Measurements from ENCODE around the gene TMEM222. TPM values are rescaled to one million over a fixed set of nuclear protein-coding genes. Genes with fewer than 3 reads are reported as not detected.
A peak's percentile ranks its signal among the peaks of the same experiment; 100 is the strongest.

Gene TMEM222
- total RNA-seq, 1 donor from 2014 or later, result 50.0 TPM

DNA sequence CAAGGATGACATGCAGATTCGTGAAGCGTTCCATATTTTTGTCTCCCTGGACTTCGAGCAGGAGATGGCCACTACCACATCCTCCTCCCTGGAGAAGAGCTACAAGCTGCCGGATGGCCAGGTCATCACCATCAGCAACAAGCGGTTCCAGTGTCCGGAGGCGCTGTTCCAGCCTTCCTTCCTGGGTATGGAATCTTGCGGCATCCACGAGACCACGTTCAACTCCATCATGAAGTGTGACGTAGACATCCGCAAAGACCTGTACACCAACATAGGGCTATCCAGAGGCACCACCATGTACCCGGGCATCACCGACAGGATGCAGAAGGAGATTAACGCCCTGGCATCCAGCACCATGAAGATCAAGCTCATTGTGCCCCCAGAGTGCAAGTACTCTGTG is 3.3 kb downstream of the TMEM222 start:
- TF ChIP-seq CTCF (IDR thresholded peaks at IDR 0.05; ENCODE audit: partially characterized antibody, unreplicated experiment), result no peak
- Mint-ChIP-seq H3K27ac (ENCODE audit: unreplicated experiment) (no peak overlapping the region), H3K9me3 (ENCODE audit: unreplicated experiment) (no peaks in the 10 kb centered on the region), H3K36me3 (ENCODE audit: unreplicated experiment) (no peaks in the 10 kb centered on the region), H3K4me1 (ENCODE audit: low read depth, unreplicated experiment) (peaks cover 13% of the 10 kb centered on the region), H3K27me3 (ENCODE audit: unreplicated experiment) (peaks cover 4% of the 10 kb centered on the region), H3K4me3 (ENCODE audit: unreplicated experiment) (peak overlapping the region; percentile 20)
- no peak for DNase-seq

DNA sequence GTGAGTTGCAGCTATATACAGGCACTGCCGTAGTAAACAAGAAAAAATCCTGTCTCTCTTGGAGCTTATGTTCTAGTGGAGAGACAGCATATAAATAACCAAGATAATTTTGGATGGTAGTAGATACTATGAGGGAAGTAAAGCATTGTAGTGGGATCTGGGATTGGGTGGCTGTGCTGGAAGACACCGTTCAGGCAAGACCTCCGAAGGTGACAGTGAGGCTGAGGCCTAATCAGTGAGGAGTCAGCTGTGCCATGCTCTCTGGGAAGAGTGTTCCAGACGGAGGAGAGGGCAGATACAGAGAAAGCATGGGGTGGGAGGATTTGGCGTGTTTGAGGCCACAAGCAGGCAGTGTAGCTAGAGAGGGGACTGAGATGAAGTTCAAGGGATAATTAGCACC is 6.0 kb downstream of the TMEM222 start:
- no peak for TF ChIP-seq CTCF (IDR thresholded peaks at IDR 0.05; ENCODE audit: partially characterized antibody, unreplicated experiment)
- H3K9me3 Mint-ChIP-seq (ENCODE audit: unreplicated experiment), result no peaks in the 10 kb centered on the region
- no peaks in the 10 kb centered on the region for H3K27me3 Mint-ChIP-seq (ENCODE audit: unreplicated experiment)
- H3K4me1 Mint-ChIP-seq (ENCODE audit: low read depth, unreplicated experiment), result peaks cover 9% of the 10 kb centered on the region
- H3K4me3 Mint-ChIP-seq (ENCODE audit: unreplicated experiment), result peak overlapping the region; percentile 9
- no peaks in the 10 kb centered on the region for H3K36me3 Mint-ChIP-seq (ENCODE audit: unreplicated experiment)
- no peak for DNase-seq
- H3K27ac Mint-ChIP-seq (ENCODE audit: unreplicated experiment), result peak overlapping the region; percentile 40

DNA sequence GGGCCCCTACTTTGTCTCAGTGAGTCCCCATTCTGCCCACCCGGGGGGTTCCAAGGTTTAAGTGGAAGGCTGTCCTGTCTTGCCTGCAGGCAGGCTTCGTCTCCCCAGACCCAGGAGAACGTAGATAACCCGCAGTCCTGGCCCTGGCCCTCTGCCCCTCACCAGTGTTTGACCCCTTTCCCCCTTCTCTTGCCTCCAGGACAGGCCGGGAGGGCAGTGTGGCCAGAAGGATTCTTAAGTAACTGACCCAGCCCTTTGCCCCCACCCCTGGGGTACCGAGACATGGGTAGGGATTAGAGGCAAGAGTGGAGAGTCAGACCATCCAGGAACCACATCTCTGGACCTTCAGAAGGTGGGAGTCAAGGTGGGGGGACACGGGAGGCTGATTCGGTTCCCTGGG is 8.8 kb downstream of the TMEM222 start:
- no peak for DNase-seq
- peaks cover 8% of the 10 kb centered on the region for H3K4me1 Mint-ChIP-seq (ENCODE audit: low read depth, unreplicated experiment)

DNA sequence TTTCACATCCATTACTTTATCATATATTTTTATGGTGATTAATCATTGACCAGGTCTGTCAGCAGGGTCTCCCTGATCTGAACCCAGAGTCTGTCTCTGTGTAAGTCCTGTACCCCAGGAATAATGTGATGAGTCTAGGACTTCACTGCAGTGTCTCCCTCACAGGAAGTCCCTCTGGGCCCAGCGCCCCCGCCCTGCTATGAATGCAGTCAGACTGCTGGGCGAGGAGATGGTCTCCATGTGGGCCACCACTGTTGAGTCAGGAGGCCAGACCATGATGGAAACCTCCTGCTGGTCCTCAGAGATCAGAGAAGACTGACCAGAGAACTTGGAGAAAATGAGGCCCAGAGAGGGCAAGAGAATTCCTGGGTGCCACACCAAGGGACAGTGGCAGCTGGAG is 9.5 kb downstream of the TMEM222 start:
- DNase-seq, result no peak
- H3K27ac Mint-ChIP-seq (ENCODE audit: unreplicated experiment), result no peak overlapping the region
- peaks cover 2% of the 10 kb centered on the region for H3K9me3 Mint-ChIP-seq (ENCODE audit: unreplicated experiment)
- no peak for TF ChIP-seq CTCF (IDR thresholded peaks at IDR 0.05; ENCODE audit: partially characterized antibody, unreplicated experiment)
- peaks cover 8% of the 10 kb centered on the region for H3K4me1 Mint-ChIP-seq (ENCODE audit: low read depth, unreplicated experiment)
- H3K4me3 Mint-ChIP-seq (ENCODE audit: unreplicated experiment), result no peak overlapping the region
- no peaks in the 10 kb centered on the region for H3K36me3 Mint-ChIP-seq (ENCODE audit: unreplicated experiment)
- peaks cover 6% of the 10 kb centered on the region for H3K27me3 Mint-ChIP-seq (ENCODE audit: unreplicated experiment)

More for the DNA sequence above, 8.8 kb downstream of the TMEM222 start:
- TF ChIP-seq CTCF (IDR thresholded peaks at IDR 0.05; ENCODE audit: partially characterized antibody, unreplicated experiment), result no peak
- Mint-ChIP-seq H3K4me3 (ENCODE audit: unreplicated experiment) (no peak overlapping the region), H3K9me3 (ENCODE audit: unreplicated experiment) (peaks cover 2% of the 10 kb centered on the region), H3K27me3 (ENCODE audit: unreplicated experiment) (peaks cover 6% of the 10 kb centered on the region), H3K36me3 (ENCODE audit: unreplicated experiment) (no peaks in the 10 kb centered on the region), H3K27ac (ENCODE audit: unreplicated experiment) (peak overlapping the region; percentile 11)

DNA sequence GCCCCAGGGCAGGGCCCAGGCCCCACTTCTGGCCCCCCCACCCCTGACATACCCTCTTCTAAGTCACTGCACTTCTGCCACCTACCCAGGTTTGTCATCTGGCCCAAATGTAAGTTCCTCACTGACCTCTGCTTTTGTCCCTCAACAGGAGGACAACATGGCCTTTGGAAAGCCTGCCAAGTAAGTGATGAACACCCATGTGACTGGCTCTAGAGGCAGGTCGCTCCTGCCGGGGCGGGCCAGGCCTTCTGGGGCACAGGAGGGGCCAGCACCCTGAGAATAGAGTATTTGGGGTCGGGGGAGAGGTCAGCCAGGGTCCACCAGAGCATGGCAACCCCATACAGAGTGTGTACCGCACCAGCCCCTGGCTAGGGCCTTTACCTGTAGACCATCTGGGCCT is 10.0 kb downstream of the TMEM222 start:
- H3K4me1 Mint-ChIP-seq (ENCODE audit: low read depth, unreplicated experiment), result peaks cover 8% of the 10 kb centered on the region
- DNase-seq, result no peak
- H3K9me3 Mint-ChIP-seq (ENCODE audit: unreplicated experiment), result peaks cover 4% of the 10 kb centered on the region
- H3K27me3 Mint-ChIP-seq (ENCODE audit: unreplicated experiment), result peaks cover 8% of the 10 kb centered on the region
- H3K27ac Mint-ChIP-seq (ENCODE audit: unreplicated experiment), result no peak overlapping the region
- H3K36me3 Mint-ChIP-seq (ENCODE audit: unreplicated experiment), result no peaks in the 10 kb centered on the region
- TF ChIP-seq CTCF (IDR thresholded peaks at IDR 0.05; ENCODE audit: partially characterized antibody, unreplicated experiment), result no peak
- H3K4me3 Mint-ChIP-seq (ENCODE audit: unreplicated experiment), result no peak overlapping the region
